Measurements from ENCODE around the gene ORC4.
"Not testable (repeated sequence)": the region's sequence is repeated elsewhere in the genome, so short reads cannot be mapped to it uniquely, and the experiment has no call there.

Gene ORC4

DNA sequence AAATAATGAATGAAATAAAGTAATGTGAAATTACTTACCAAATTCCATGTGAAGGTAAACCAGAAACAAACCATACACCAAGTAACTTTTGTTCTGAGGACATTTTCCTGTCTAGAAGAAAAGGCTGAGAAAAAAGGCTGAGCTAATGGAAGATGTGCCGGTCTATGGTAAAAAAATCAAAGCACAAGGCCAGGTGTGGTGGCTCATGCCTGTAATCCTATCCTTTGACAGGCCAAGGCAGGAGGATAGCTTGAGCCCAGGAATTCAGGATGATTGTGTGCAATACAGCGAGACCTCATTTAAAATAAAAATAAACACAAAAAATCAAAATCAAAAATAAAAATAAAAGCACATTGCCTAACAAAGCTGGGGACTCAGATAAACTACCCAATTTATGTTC is 6.7 kb downstream of the ORC4 start:
- no peak for DNase-seq (ENCODE audit: low spot score)

- DNase-seq (ENCODE audit: low spot score): not testable (repeated sequence)
Observed at GRCh38 chr2:148008411-148008810, 12.1 kb downstream of the ORC4 start.

DNA sequence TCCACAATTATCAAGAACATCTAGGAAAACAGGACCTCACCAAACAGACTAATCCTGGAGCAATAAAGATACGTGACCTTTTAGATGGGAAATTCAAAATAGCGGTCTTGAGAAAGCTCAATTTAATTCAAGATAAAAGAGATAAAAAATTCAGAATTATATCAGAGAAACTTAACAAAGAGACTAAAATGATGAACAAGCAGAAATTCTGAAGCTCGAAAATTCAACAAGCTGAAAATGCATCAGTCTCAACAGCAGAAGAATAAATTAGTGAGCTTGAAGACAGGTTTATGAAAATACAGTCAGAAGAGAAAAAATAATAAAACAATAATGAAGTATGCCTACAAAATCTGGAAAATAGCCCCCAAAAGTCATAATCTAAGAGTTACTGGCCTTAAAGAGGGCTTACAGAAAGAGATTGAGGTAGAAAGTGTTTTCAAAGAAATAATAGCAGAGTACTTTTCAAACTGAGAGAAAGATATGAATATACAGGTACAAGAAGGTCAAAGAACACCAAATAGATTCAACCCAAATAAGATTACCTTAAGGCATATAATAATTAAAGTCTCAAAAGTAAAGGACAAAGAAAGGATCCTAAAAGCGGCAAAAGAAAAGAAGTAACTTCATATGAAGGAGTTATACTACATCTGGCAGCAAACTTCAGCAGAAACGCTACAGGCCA is 13.2 kb downstream of the ORC4 start:
- no peak for DNase-seq (ENCODE audit: low spot score)

DNA sequence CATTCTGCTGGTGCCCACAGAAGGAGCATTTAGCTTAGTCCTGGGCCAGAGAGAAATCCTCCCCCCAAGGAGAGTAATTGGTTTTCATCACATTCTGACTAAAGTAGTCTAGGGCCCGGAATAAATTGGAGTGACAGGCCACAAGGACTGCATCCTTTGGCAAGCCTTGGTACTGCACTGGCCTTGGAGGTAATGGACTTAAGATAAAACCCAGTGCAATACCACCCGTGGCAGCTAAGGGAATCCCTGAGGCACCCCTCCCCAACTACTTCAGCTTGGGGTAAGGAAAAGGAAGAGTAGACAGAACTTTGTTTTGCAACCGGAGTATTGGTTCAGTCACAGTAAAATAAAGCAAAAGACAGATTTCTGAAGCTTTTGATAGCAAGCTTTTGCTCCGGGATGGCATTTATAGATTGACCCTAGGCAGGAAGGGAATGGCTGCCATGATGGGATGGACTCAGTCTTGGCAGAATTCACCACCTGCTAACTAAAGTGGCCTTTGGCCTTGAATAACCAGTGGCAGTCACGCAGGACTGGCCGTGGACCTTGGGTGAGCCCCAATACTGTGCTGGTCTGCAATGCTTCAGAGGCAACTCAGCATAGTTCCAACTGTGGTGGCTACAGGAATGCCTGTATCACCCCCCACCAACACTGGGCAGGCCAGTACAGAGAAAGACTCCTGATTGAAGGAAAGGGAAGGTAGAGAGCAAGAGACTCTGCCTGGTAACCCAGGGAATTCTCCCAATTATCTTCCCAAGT is 14.1 kb downstream of the ORC4 start:
- DNase-seq (ENCODE audit: low spot score): no peak

- DNase-seq (ENCODE audit: low spot score): not testable (repeated sequence)
Observed at GRCh38 chr2:148002420-148002819, 18.1 kb downstream of the ORC4 start.

DNA sequence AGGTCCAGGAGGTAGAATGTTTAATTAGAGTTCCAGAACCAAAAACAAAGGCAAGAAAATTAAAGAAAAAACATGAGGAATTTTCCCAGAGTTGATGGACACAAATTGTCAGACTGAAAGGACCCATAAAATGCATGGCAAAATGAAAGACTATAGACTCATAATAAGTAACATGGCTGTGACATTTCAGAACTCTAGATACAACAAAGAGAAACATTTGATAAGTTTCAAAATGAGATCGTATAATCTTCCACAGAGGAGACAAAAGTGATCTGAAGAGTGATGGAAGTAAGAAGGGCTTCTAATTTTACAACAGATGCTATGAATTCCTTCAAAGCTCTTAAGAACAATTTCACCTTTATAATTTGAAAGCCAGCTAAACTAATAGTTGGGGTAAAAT is 20.4 kb downstream of the ORC4 start:
- no peak for DNase-seq (ENCODE audit: low spot score)

DNA sequence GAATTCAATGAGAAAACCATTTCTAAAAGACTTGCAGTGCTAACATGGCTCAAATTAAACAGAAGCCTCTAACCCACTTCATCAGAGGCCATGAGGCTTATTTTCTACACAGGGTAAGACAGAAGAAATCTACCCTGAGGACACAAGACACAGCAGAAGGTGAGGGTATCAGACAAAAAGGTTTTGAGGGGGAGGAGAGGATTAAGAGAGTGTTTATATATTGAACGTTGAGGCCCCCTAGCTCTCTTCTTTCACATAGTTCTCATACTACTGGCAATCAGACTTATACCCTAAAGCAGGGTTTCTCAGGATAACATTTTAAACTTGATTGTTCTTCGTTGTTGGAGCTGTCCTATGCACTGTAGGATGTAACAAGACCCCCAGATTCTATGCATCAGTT is 21.4 kb downstream of the ORC4 start:
- no peak for DNase-seq (ENCODE audit: low spot score)

DNA sequence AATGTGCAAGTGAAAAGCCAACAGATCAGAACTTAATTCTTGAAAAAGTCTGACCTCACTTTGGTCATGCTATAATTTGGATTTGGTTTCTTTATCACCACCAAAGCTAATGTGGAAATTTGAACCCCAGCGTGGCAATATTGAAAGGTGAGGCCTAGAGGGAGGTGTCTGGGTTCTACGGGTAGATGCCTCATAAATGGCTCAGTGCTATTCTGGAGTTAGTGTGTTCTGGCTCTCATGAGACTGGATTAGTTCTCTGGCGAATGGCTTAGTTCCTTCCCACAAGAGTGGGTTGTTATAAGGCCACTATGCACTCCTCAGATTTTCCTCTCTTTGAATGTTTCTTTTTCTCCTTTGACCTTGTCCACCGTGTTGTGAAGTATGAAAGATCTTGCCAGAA is 22.3 kb downstream of the ORC4 start:
- no peak for DNase-seq (ENCODE audit: low spot score)

DNA sequence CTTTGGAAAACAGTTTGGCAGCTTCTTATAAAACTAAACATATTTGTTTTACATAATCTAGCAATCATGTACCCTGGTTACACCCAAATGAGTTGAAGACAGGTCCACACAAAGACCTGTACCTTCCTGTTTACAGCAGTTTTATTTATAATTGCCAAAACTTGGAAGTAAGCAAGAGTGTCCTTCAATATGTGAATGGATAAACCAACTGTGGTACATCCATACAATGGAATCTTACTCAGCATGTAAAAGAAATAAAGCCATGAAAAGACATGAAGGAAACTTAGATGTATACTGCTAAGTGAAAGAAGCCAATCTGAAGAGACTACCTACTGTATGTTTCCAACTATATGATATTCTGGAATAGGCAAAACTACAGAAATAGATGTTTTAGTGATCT is 23.7 kb downstream of the ORC4 start:
- DNase-seq (ENCODE audit: low spot score): no peak

- DNase-seq (ENCODE audit: low spot score): not testable (repeated sequence)
Observed at GRCh38 chr2:147994965-147995364, 25.6 kb downstream of the ORC4 start.

GRCh38 chr2:147989809-147990403 is 30.6 kb downstream of the ORC4 start:
- DNase-seq (ENCODE audit: low spot score): peak; percentile 78

DNA sequence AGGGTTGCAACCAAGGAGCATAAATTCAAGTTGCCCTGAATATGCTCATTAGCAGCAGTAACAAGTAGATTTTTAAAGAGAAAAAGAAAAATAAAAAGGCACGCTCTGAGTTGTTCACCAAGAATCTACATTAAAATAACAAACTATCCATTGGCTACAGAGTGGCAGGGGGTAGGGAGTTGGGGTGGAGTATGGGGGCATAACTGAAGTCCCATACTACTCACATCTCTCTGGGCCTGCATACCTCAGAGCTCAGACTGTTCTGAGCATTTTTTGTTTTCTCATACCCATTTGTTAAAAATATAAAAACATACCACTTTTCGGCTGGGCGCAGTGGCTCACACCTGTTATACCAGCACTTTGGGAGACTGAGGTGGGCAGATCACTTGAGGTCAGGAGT is 31.4 kb downstream of the ORC4 start:
- no peak for DNase-seq (ENCODE audit: low spot score)

DNA sequence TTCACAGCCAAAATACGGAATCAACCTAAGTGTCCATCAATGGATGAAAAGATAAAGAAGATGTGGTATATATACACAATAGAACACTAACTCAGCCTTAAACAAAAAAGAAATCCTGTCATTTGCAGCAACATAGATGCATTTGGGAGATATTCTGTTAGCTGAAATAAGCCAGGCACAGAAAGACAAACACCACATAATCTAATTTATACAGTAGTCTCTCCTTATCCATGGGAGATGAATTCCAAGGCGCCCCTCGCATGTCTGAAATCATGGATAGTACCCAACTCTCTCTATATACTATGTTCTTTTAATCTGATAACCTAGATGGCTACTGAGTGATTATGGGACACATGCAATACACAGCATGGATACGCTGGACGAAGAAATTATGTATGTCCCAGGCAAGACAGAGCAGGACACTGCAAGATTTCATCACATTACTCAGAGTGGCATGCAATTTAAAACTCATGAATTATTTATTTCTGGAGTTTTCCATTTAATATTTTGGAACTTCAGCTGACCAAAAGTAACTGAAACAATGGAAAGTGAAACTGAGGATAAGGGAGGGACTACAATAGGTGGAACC is 39.5 kb downstream of the ORC4 start:
- DNase-seq (ENCODE audit: low spot score): no peak

- DNase-seq (ENCODE audit: low spot score): no peak
Observed at GRCh38 chr2:147977679-147978078, 42.9 kb downstream of the ORC4 start.

- DNase-seq (ENCODE audit: low spot score): no peak
Observed at GRCh38 chr2:147976102-147976501, 44.4 kb downstream of the ORC4 start.

DNA sequence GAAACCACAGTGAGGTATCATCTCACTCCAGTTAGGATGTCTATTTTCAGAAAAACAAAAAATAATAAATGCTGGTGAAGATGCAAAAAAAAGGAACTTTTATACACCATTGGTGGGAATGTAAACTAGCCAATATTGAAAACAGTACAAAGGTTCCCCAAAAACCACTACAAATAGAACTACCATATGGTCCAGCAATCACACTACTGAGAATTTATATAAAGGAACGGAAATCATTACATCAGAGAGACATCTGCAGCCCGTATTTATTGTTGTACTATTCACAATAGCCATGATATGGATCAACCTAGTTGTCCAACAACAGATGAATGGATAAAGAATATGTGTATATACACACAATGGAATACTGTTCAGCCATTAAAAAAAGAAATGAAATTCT is 52.0 kb downstream of the ORC4 start:
- no peak for DNase-seq (ENCODE audit: low spot score)

- DNase-seq (ENCODE audit: low spot score): no peak
Observed at GRCh38 chr2:147952118-147952517, 68.4 kb downstream of the ORC4 start.

DNA sequence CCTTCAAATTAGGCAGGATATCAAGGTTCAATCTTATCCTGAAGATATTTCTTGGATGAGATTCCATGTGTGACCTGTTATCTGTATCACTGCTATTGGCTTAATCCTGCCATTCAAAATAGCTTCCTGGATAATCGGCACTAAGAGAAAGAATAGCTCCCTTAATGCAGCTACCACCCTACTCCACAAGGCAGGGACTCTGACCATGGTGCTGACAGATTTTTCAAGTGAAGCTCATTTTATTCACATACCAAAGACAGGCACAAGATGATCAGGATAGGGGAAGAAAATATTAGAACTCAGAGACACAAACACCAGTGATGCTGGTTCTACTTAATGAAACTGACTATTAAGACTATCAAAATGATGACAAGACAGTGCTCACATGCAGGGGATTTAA is 74.9 kb downstream of the ORC4 start:
- no peak for DNase-seq (ENCODE audit: low spot score)

- no peak for DNase-seq (ENCODE audit: low spot score)
Observed at GRCh38 chr2:147939313-147939712, 81.2 kb downstream of the ORC4 start.

- peak; percentile 39 for DNase-seq (ENCODE audit: low spot score)
Observed at GRCh38 chr2:147937744-147938349, 82.7 kb downstream of the ORC4 start.

DNA sequence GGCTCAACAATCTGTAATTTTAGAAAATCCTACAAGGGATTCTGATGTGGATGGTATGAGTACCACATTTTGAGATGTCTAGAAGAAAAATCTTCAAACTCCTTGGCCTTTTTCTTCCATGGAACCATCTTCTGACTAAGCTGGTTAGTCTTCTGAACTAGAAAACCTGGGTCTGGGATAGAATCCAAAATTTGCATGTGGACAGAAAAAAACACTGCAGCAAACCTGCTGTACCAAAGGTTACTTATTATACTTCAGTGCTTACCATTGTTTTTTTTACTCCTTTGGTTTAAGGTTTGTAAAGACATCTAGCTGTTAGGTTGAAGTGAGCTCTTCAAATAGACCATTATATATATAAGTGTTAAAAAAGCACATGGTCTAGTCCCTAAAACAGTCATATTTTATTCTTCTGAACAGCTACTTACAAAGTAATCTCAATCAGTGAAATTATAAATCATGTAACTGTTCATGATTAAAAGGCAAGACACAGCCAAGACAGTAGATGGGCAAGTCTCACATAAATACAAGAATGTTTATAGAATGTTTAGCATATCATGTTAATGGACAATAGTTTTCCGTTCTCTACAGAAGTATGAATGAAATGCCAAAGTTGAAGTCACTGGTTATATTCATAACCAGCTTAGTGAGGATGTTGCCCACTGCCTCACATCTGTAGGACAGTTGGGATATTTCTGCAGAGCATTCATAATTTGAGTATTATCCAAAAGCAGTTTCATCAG is 85.5 kb downstream of the ORC4 start:
- DNase-seq (ENCODE audit: low spot score): no peak

DNA sequence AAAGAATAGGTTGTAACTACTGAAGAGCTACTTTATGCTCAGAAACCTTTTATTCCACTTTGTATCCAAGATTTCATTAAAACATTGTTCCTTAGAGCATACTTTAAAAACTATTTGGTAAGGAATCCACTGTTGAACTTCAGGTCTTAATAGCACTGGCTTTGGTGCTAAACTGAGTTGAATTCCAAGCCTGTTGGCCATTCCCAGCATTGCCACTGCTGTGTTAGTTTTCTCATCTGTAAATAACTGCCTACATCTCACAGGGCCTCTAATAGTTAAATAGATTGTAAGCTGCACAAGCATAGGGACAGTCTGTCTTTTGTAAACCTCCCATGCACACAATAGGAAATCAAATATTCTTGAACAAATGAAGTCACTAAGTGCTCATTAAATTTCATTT is 86.6 kb downstream of the ORC4 start:
- no peak for DNase-seq (ENCODE audit: low spot score)

All from GM03348 (cell line).